Measurements from ENCODE around the gene GULP1. TPM values are rescaled to one million over a fixed set of nuclear protein-coding genes. Genes with fewer than 3 reads are reported as not detected.

GULP1 gene
- total and polyA plus RNA-seq, 2 of the 4 experiments (the other 2 are of a cell fraction): 24.4 to 40.1 TPM

GRCh38 chr2:188365058-188365641, 73.5 kb downstream of the GULP1 start:
- Histone ChIP-seq H3K9me3 (ENCODE audit: control insufficient read depth, insufficient read depth, low read length) (no peaks in the 10 kb centered on the region), H3K36me3 (ENCODE audit: control insufficient read depth, insufficient read depth, low read length) (no peaks in the 10 kb centered on the region), H3K18ac (ENCODE audit: low read depth, low read length) (no peak overlapping the region), H2BK120ac (ENCODE audit: low read depth, low read length) (no peak overlapping the region), H4K8ac (ENCODE audit: low read depth in 2 of 2, low read length in 2 of 2) (no peak overlapping the region), H2AK5ac (ENCODE audit: low read depth, low read length) (no peak overlapping the region), H4K5ac (ENCODE audit: low read depth, low read length) (no peak overlapping the region), H2AFZ (replicated peaks; ENCODE audit: low read length, poor library complexity) (no peak overlapping the region), H3K4me1 (ENCODE audit: control insufficient read depth, insufficient read depth, low read length) (no peaks in the 10 kb centered on the region), H2BK15ac (ENCODE audit: low read depth, low read length) (no peak overlapping the region), H4K91ac (ENCODE audit: insufficient read depth, low read depth, low read length) (no peak overlapping the region), H3K14ac (replicated peaks; ENCODE audit: low read depth, low read length) (no peak overlapping the region), H3K56ac (ENCODE audit: extremely low read depth, insufficient read depth, low read length) (no peak overlapping the region), H3K23ac (ENCODE audit: low read depth, low read length) (no peak overlapping the region; the same call in 1 of the 2 replicates), H4K20me1 (ENCODE audit: insufficient read depth, low read length) (no peaks in the 10 kb centered on the region; the same call in 1 of the 2 replicates), H3K9ac (ENCODE audit: low read depth, low read length) (no peak overlapping the region), H3K4ac (ENCODE audit: low read depth, low read length) (no peak overlapping the region), H3K27ac (ENCODE audit: insufficient read depth, low read length) (no peak overlapping the region), H2BK20ac (ENCODE audit: low read depth, low read length) (no peak overlapping the region), H2AK9ac (replicated peaks; ENCODE audit: low read depth, low read length, poor library complexity) (no peak overlapping the region), H2BK5ac (ENCODE audit: low read depth, low read length, poor library complexity, severe bottlenecking) (no peak overlapping the region), H3K4me2 (ENCODE audit: low read depth, low read length) (no peak overlapping the region), H3K9me1 (ENCODE audit: insufficient read depth, low read length) (0 out of 2 replicates have a peak, but pooled peaks cover 3% of the 10 kb centered on the region), H3K27me3 (ENCODE audit: control insufficient read depth, insufficient read depth, low read length) (no peaks in the 10 kb centered on the region), H3K4me3 (ENCODE audit: insufficient read depth, low read depth, low read length) (no peak overlapping the region), H3K79me1 (ENCODE audit: low read depth in 1 of 2, low read length in 2 of 2) (peaks cover 32 to 55% of the 10 kb centered on the region in 2 experiments)
- ATAC-seq (ENCODE audit: low read depth): no peak
- CTCF ChIA-PET: no interaction called here
- POLR2A ChIA-PET (ENCODE audit: unreplicated experiment): no interaction called here
- intact Hi-C loops (cut with micrococcal nuclease) (loop anchor here (5.0 to 10.0 kb wide), 2 partner anchors 73 to 760 kb away; partner anchors contain the start of gene GULP1), dilution Hi-C loops (cut with HindIII; ENCODE audit: low sequenced_read_pairs, unreplicated experiment) (no loop called here), in situ Hi-C loops (cut with MboI; ENCODE audit: low sequenced_read_pairs) (no loop called here)
- no peak for DNase-seq
- TF ChIP-seq CEBPB (IDR thresholded peaks at IDR 0.05; ENCODE audit: low read depth, low read length): no peak
- TF ChIP-seq, protein P1, sequence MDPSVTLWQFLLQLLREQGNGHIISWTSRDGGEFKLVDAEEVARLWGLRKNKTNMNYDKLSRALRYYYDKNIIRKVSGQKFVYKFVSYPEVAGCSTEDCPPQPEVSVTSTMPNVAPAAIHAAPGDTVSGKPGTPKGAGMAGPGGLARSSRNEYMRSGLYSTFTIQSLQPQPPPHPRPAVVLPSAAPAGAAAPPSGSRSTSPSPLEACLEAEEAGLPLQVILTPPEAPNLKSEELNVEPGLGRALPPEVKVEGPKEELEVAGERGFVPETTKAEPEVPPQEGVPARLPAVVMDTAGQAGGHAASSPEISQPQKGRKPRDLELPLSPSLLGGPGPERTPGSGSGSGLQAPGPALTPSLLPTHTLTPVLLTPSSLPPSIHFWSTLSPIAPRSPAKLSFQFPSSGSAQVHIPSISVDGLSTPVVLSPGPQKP (IDR thresholded peaks at IDR 0.05; ENCODE audit: borderline replicate concordance, low read depth, low read length): no peak
- no peak for TF ChIP-seq CHD1 (IDR thresholded peaks at IDR 0.05; ENCODE audit: low read depth, low read length)
- TF ChIP-seq RCOR1 (IDR thresholded peaks at IDR 0.05; ENCODE audit: insufficient replicate concordance, low read length): no peak
- TF ChIP-seq FOS (IDR thresholded peaks at IDR 0.05; ENCODE audit: low read depth, low read length): no peak
- TF ChIP-seq MAFK (IDR thresholded peaks at IDR 0.05; ENCODE audit: low read depth, low read length): peak; percentile 75
- no peak for TF ChIP-seq NFE2L2 (IDR thresholded peaks at IDR 0.05; ENCODE audit: low read depth, low read length)
- no peak for TF ChIP-seq SMC3 (IDR thresholded peaks at IDR 0.05; ENCODE audit: low read depth, low read length)
- no TSS peak for BruUV-seq (replicated peaks)
